AG04450 (cell line): ENCODE results near the gene GDF7. TPM values are rescaled to one million over a fixed set of nuclear protein-coding genes. Genes with fewer than 3 reads are reported as not detected.
"Not testable (repeated sequence)": the region's sequence is repeated elsewhere in the genome, so short reads cannot be mapped to it uniquely, and the experiment has no call there.

ENCODE experiments used
- CTCF ChIA-PET: fragments of 300-600, 350-600 bp; formaldehyde crosslinking; extraction: SDS; loops from one replicate; lab custom pipeline; 2022; ENCODE audit warnings: antibody characterized with exemption, inconsistent platforms; lab: Charles Lee
- POLR2A ChIA-PET: fragments of 350-600 bp; formaldehyde crosslinking; extraction: SDS; loops from one replicate; lab custom pipeline; 2021; ENCODE audit warnings: antibody characterized with exemption, inconsistent platforms; lab: Yijun Ruan, JAX
- DNase-seq: peaks from one replicate; pipeline ENCODE4 v3.0.0-alpha.2; 2011; ENCODE audit warnings: low read depth, low spot score
- H3K27ac ChIP-seq: one replicate; pipeline ENCODE4 v1.5.1; 2012; ENCODE audit warnings: low read depth, low read length, control low read depth
- H3K27me3 ChIP-seq: one replicate; pipeline ENCODE4 v1.6.0; 2012; ENCODE audit warnings: low read length; ENCODE audit not compliant: control insufficient read depth, insufficient read depth
- H3K4me3 ChIP-seq: 2 replicates; pipeline ENCODE4 v1.5.1; 2011; ENCODE audit warnings: mild to moderate bottlenecking, low read depth, low read length, control low read depth
- H3K9me3 ChIP-seq: 2 replicates; pipeline ENCODE4 v1.5.1; 2012; ENCODE audit warnings: low read length; ENCODE audit not compliant: control insufficient read depth, insufficient read depth
- CTCF ChIP-seq: IDR thresholded peaks from 2 replicates; pipeline ENCODE4 v1.5.1; 2011; ENCODE audit warnings: low read depth, low read length, control low read depth, inconsistent platforms
- polyA plus RNA-seq: library from polyadenylated mRNA; depleted of rRNA; stranded (reverse); fragments of >200 nt; gene quantifications from 2 replicates; pipeline ENCODE4 v1.2.3, GENCODE V29; 2011

Gene GDF7
- polyA plus RNA-seq, 1 experiment: 0.01 TPM

- DNase-seq: no peak
- Histone ChIP-seq H3K9me3 (no peaks in the 10 kb centered on the region), H3K27me3 (no peaks in the 10 kb centered on the region), H3K27ac (no peak overlapping the region), H3K4me3 (no peak overlapping the region)
- POLR2A ChIA-PET: no interaction called here
- CTCF ChIA-PET: interaction anchor here (0.8 kb wide), 1 partner anchor 77 kb away, joined by 3 read pairs; no protein-coding TSS in a partner anchor
- TF ChIP-seq CTCF: no peak
Observed at GRCh38 chr2:20704886-20705285, 37.9 kb downstream of the GDF7 start.

GRCh38 chr2:20706217-20706616 is 39.3 kb downstream of the GDF7 start:
- Histone ChIP-seq H3K4me3 (no peak overlapping the region), H3K27ac (no peak overlapping the region), H3K27me3 (no peaks in the 10 kb centered on the region), H3K9me3 (no peaks in the 10 kb centered on the region)
- POLR2A ChIA-PET: no interaction called here
- no peak for TF ChIP-seq CTCF
- CTCF ChIA-PET: no interaction called here
- no peak for DNase-seq

DNA sequence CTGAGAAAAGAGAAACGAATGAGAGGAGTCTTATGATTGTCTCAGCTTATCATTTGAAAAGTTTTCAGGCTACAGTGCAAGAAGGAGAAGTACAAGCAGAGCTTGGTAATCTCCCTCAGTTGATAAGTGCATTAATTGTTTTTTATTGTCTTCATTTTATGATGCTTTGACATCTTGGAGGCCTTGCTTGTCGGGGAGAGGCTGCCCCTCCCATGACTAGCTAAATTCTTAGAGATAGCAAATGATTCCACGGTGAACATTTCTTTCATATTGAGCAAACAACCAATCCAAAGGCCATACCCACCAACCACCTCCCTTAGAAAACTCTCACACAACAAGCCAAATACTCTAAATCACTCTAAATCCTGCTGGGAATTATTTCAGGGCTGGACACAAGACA is 39.8 kb downstream of the GDF7 start:
- peaks cover 4% of the 10 kb centered on the region; the same call in 1 of the 2 replicates for H3K9me3 ChIP-seq
- CTCF ChIA-PET: no interaction called here
- TF ChIP-seq CTCF: no peak
- POLR2A ChIA-PET: no interaction called here
- H3K27me3 ChIP-seq: no peaks in the 10 kb centered on the region
- no peak overlapping the region for H3K4me3 ChIP-seq
- no peak overlapping the region for H3K27ac ChIP-seq
- DNase-seq: no peak

GRCh38 chr2:20707601-20708000 is 40.7 kb downstream of the GDF7 start:
- Histone ChIP-seq H3K9me3 (peaks cover 4% of the 10 kb centered on the region; the same call in 1 of the 2 replicates), H3K27me3 (no peaks in the 10 kb centered on the region), H3K27ac (no peak overlapping the region), H3K4me3 (no peak overlapping the region)
- TF ChIP-seq CTCF: no peak
- POLR2A ChIA-PET: no interaction called here
- CTCF ChIA-PET: interaction anchor here (0.8 to 1.7 kb wide), 2 partner anchors 21 to 73 kb away, joined by 3 to 7 read pairs; no protein-coding TSS in a partner anchor
- no peak for DNase-seq

- DNase-seq, H3K9me3 ChIP-seq, CTCF ChIA-PET, H3K4me3 ChIP-seq, H3K27me3 ChIP-seq, H3K27ac ChIP-seq, POLR2A ChIA-PET: not testable (repeated sequence)
Observed at GRCh38 chr2:20711641-20712040, 44.7 kb downstream of the GDF7 start.

GRCh38 chr2:20713585-20713984 is 46.6 kb downstream of the GDF7 start:
- CTCF ChIA-PET: interaction anchor here (1.5 kb wide), 1 partner anchor 68 kb away, joined by 3 read pairs; no protein-coding TSS in a partner anchor
- H3K27ac ChIP-seq, H3K4me3 ChIP-seq, DNase-seq, H3K27me3 ChIP-seq, POLR2A ChIA-PET, H3K9me3 ChIP-seq: not testable (repeated sequence)

- CTCF ChIA-PET: interaction anchor here (1.5 kb wide), 1 partner anchor 67 kb away, joined by 3 read pairs; no protein-coding TSS in a partner anchor
- POLR2A ChIA-PET, H3K27me3 ChIP-seq, H3K9me3 ChIP-seq, H3K4me3 ChIP-seq, DNase-seq, H3K27ac ChIP-seq: not testable (repeated sequence)
Observed at GRCh38 chr2:20714412-20714811, 47.5 kb downstream of the GDF7 start.

GRCh38 chr2:20716164-20716563 is 49.2 kb downstream of the GDF7 start:
- POLR2A ChIA-PET, H3K4me3 ChIP-seq, H3K27ac ChIP-seq, H3K27me3 ChIP-seq, H3K9me3 ChIP-seq, DNase-seq, CTCF ChIA-PET: not testable (repeated sequence)
